Measurements from ENCODE around the gene ATP8B4. TPM values are rescaled to one million over a fixed set of nuclear protein-coding genes. Genes with fewer than 3 reads are reported as not detected.

The ATP8B4 gene
- total and polyA plus RNA-seq, 10 of the 15 experiments (the other 5 are each of a cell fraction or from before 2014, with no cell fraction given): 0.02 to 0.94 (median 0.19) TPM

- no peak overlapping the region for H3K4me2 ChIP-seq (ENCODE audit: control insufficient read depth, insufficient read depth)
- ChIA-PET POLR2A (no interaction called here), CTCF (interaction anchor here (1.6 kb wide), 1 partner anchor 13 kb away, joined by 9 read pairs; no protein-coding TSS in a partner anchor), SMC1A (ENCODE audit: uncharacterized antibody, unreplicated experiment) (interaction anchor here (0.6 to 2.2 kb wide), 6 partner anchors 13 to 180 kb away, joined by 3 to 7 read pairs (median 4); no protein-coding TSS in a partner anchor), RAD21 (ENCODE audit: unreplicated experiment) (no interaction called here)
- no peak overlapping the region for H3K4me3 ChIP-seq
- no peaks in the 10 kb centered on the region; a peak in 2 of 4 replicates for H3K27me3 ChIP-seq (replicated peaks in 1 of 2; ENCODE audit: control insufficient read depth in 2 of 2, insufficient read depth in 2 of 2, low read length in 1 of 2)
- DNase-seq (ENCODE audit: low read depth, low spot score): no peak
- H3K36me3 ChIP-seq (ENCODE audit: control insufficient read depth in 2 of 2, insufficient read depth in 2 of 2, low read length in 1 of 2): no peaks in the 10 kb centered on the region
- H3K9ac ChIP-seq (ENCODE audit: control insufficient read depth, insufficient read depth, low read length): no peak overlapping the region
- in situ Hi-C loops (cut with MboI) (no loop called here), intact Hi-C loops (cut with micrococcal nuclease; ENCODE audit: unreplicated experiment) (no loop called here)
- H3K9me3 ChIP-seq (replicated peaks; ENCODE audit: control insufficient read depth, insufficient read depth, low read length): no peaks in the 10 kb centered on the region
- ATAC-seq: no peak
- no peaks in the 10 kb centered on the region for H3K79me2 ChIP-seq (ENCODE audit: control insufficient read depth, insufficient read depth, low read length)
- TF ChIP-seq ZBTB11 (CRISPR knock-in tag; IDR thresholded peaks at IDR 0.05) (no peak), KAT2A (conservative IDR thresholded peaks at IDR 0.05; ENCODE audit: control insufficient read depth, low read depth, low read length) (no peak), NR2C1 (IDR thresholded peaks at IDR 0.05) (no peak), RCOR1 (conservative IDR thresholded peaks at IDR 0.05; ENCODE audit: low read depth, low read length) (no peak), NBN (IDR thresholded peaks at IDR 0.05) (no peak), RFX5 (IDR thresholded peaks at IDR 0.05; ENCODE audit: low read depth, low read length) (no peak), ZSCAN29 (IDR thresholded peaks at IDR 0.05) (no peak), MLLT1 (IDR thresholded peaks at IDR 0.05) (no peak), ZZZ3 (IDR thresholded peaks at IDR 0.05; ENCODE audit: control insufficient read depth, insufficient read length, low read depth) (no peak), RAD51 (IDR thresholded peaks at IDR 0.05) (no peak), WRNIP1 (IDR thresholded peaks at IDR 0.05; ENCODE audit: borderline replicate concordance, low read depth, low read length) (no peak), FOXM1 (IDR thresholded peaks at IDR 0.05; ENCODE audit: low read depth, low read length) (no peak), CHD2 (IDR thresholded peaks at IDR 0.05; ENCODE audit: borderline replicate concordance, low read depth, low read length) (no peak), RB1 (IDR thresholded peaks at IDR 0.05; ENCODE audit: borderline replicate concordance) (no peak), CEBPZ (IDR thresholded peaks at IDR 0.05; ENCODE audit: low read depth, low read length) (no peak)
- no peak for FAIRE-seq
- 34% methylated on average over 3 of the region's 3 CpGs for WGBS (ENCODE audit: insufficient coverage, insufficient replicate concordance, low lambda C conversion rate, missing lambda C conversion rate)
- BruUV-seq (replicated peaks): no TSS peak
- no peaks in the 10 kb centered on the region for H4K20me1 ChIP-seq (ENCODE audit: control insufficient read depth, insufficient read depth)
- H3K4me1 ChIP-seq (ENCODE audit: control insufficient read depth, insufficient read depth, low read length): no peaks in the 10 kb centered on the region
- no peak overlapping the region for H3K27ac ChIP-seq (ENCODE audit: control insufficient read depth, insufficient read depth)
- no peak overlapping the region for H2AFZ ChIP-seq (ENCODE audit: control insufficient read depth, low read depth, low read length)
These were observed 51.0 kb downstream of the ATP8B4 start for GRCh38 chr15:50068016-50068415.

Data from GM12878 (cell line).